Measurements from ENCODE around the gene TRAK1.
A peak's percentile ranks its signal among the peaks of the same experiment; 100 is the strongest.

Gene TRAK1

DNA sequence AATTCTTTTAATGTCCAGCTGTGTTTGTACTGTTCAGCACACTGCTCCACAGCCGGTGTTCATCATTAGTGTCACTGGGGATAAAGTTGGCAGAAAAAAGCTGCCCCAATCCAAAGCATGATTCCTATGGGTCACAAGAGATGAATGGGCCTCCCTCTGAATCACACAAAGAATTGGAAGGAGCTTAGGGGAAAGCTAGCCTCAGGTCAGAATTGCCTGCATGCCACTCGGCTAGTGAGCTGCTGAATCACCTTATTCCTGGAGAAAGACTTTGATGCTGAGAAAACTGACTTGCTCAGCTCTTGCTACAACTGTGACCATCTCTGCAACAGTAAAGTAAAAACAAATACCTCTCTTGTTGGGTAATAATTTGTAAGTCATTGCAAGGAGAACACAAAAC is 171.4 kb downstream of the TRAK1 start:
- DNase-seq, result no peak

DNA sequence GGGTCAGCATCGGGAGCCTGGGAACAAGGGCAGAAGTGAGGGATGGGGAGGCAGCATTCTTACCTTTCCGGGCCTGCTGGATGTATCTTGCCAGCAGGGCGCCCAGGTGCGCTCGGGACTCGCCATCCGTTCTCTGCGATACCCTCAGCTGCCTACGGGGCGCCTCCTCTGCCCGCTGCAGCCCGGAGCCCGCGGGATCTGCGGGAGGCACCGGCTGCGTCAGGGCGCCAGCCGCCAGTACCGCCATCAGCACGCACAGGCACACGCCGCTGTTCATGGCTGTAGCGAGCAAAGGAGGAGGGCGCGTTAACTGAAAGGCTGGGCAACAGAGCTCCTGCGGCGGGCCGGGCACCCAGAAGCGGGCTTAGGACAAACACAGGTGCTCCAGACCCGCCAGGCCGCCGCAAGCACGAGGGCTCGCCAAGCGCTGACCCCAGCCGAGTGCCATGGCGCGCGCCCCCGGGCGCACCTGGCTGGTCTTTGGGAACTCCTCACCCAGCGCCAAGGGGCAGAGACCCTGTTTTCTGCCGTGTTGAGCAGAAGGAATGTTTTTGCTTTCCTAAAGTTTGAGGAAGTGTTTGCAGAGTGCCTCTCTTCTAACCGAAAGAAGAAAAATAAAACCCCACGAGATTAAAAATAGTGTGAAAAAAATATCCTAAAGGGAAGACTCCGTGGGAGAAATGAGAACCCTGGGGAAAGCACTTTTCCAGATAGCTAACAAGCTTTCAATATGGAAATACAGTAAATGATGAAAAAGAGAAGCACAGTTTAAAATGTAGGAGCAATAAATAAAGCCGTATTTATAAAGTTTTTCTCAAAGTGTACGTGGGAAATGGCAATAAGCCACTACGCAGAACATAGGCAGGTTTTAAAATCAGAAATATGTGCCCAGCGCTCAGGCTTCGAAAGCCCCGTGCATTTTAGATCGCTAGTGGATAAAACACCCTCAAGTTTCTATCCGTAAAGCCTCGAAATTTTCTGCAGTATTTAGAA is 172.5 kb downstream of the TRAK1 start:
- peak in 1 of 2 donors; percentile 33 for DNase-seq

DNA sequence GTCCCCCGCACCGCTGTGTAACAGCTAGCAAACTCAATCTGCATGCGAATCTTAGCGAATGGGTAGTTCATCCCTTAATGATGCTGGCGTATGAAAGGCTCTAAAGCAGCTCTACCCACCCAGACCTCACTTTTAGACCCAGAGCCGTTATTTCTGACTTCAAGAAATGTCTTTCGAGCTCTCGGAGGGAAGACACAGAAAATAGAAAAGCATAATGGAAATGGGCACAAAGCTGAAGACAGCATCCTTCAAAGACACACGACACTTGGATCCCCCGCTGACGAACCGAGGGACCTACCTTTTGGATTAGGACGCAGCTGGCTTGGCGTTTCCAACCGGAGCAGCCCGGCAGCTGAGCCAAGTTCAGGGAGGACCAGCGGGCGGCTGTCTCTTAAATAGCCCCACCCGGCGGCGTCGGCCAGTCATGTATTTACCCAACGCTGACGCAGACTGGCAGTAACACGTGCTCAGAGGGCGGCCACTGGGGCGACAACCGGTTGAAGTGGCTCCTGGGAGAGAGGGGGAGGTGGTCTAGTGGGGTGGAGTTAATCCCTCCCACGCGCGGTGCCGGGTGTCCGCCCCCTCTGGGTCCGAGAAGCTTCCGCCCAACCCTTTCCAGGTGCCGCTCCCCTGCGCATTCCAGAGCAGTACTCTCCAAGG is 173.4 kb downstream of the TRAK1 start:
- DNase-seq, result peak in 1 of 2 donors; percentile 36

DNA sequence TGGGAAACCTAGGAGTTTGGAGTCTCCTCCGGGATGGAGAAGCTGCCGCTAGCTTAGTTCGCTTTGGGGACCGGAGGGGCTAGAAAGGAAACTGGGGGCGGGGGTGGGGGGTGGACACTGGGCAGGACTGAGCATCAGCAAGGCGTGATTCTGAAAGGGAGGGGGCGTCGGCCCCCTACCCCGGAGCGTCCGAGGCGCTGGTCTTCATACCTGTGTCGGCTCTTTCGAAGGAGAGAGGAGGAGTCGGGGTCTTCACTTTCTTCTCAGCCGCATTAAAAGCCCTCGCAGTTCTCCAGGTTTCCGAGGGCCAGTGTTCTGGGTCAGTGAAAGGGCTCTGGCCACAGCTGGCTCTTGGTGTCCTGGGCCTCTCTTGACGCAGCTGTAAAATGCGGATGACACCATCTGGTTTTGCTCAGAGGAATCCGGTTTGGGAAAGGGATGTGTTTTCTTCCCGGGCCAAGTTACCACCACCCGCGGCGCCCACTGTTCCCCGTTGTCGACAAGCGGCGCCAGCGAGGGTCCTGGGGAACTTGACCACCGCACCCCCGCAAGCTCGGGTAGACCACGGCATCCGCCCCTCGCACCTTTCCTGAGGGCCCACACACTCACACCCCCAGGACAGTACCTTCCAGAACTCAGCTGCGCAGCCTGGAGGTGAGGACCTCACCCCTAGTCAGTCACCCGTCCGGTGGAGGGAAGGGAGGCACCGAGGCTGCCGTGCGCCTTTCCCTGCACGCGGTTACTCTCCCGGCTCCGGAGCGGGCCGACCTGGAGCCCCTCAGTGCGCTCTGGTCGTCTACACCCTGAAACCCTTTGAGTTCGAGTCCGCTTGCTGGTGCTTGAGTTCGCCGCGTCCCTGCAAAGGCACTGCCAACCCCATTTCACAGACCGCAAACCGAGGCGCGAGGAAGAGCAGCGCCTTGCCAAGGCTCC is 174.2 kb downstream of the TRAK1 start:
- DNase-seq, result no peak

DNA sequence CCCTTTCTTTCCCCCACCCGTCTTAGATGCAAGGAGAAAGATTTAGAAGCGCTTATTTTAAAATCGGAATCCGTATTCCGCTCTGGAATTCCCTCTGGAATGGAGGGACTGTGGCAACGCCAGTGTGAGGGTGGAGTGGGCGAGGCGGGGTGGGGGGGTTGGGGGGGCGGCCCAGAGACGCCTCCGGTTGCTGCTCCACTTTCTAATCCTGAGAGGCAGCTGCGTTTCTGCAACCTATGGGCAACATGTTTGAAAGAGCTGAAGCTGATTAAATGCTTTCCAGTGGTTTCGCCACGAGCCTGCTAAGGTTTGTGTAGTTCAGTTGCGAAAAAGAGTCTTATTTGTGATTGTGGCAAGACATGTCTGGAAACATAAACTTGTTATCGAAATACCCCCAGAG is 174.9 kb downstream of the TRAK1 start, which contains the start of gene CCK:
TSS of gene CCK (minus strand) at position 101 of the 400 bp plus-strand sequence. CDS start 2,555 bp downstream, outside the sequence.
- no peak for DNase-seq

DNA sequence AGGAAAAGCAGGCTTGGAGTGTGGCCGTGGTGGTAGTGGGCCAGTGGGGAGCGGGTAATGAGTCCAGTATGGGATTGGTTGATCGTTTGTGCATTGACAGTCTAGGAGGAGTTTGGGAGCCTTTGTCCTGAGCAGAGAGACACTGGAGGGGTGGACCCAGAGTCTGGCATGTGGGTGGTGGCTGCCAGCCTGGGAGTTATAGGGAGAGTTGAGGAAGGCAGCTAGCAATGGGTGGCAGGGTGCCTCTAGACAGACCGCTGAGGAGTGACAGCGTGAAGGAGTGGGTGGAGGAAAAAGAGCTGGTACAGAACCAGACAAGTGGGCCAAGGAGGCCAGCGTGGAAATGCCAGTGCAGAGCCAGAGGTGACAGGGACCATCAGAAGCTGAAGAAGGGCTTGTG is 176.7 kb downstream of the TRAK1 start:
- no peak for DNase-seq

DNA sequence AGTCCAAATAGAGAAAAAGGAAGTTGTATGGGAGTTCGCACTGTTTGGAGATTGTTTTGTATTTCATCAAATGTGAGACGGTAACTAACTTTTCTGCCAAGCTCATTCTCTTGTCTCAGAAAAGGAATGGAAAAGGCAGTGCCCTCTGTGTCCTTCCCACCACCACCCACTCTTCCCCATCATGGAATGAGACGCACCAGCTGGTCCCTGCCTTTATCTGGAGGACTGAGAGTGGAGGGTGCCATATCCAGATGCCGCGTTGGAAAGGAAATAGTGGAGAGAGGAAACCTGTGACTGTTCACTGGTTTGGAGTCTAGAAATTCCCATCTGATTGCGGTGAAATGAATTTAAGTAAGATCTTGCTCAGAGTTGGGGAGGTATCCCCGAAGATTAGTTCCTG is 178.5 kb downstream of the TRAK1 start:
- no peak for DNase-seq

DNA sequence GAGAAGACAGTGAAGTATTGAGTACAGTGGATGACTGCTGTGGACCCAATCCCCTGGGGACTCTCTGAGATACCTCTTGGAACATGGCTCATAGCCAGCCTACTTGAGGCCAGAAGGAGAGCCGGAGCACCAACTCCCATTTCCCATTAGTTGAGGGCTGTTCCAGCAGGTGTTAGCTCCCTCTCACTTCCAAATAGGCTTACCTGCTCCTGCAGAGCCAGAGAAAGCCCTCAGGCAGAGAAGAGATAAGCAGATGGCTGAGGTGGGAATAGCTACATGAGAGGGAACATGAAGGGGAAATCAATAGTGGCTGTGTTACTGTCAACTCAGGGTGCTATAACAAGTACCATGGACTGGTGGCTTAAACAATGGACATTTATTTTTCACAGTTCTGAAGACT is 179.4 kb downstream of the TRAK1 start:
- no peak for DNase-seq

DNA sequence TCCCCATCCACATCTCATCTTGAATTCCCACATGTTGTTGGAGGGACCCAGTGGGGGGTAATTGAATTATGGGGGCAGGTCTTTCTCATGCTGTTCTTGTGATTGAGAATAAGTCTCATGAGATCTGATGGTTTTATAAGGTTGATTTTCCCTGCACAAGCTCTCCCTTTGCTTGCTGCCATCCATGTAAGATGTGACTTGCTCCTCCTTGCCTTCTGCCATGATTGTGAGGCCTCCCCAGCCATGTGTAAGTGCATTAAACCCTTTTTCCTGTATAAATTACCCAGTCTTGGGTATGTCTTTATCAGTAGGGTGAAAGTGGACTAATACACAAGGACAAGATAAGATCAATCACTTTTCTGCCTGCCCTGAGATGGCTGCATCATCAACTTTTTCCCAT is 180.6 kb downstream of the TRAK1 start:
- no peak for DNase-seq

DNA sequence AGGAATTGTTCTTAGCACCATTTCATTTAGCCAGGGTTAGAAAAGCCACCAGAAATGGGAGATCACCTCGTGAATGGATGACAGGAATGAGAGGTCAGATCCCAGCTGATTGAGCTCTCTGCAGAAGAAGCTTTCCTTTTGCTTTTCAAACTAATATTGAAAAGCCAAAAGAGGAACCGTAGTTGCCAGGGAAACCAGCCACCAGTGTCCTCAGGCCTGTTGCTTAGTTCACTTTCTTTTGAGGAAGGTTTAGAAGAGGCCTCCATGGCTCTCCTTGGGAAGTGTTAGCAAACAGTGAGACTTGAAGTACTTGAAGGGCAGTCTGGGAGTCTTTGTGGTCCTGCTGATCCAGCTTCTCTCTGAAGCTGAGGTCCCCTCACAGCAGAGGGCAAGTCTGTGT is 182.2 kb downstream of the TRAK1 start:
- no peak for DNase-seq

DNA sequence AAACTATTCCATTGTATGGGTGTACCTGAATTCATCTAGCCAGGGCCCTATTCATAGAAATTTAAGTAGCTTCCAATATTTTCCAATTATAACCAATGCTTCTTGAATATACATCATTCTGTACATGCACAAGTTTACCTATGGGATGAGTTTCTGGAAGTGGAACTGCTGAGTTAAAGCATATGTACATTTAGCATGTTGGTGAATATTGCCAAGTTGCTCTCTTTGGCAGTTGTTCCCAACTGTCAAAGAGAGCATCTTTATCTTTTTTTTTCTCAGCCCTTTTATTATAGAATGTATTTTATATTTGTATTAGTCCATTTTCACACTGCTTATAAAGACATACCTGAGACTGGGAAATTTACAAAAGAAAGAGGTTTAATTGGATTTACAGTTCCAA is 183.1 kb downstream of the TRAK1 start:
- DNase-seq, result no peak

DNA sequence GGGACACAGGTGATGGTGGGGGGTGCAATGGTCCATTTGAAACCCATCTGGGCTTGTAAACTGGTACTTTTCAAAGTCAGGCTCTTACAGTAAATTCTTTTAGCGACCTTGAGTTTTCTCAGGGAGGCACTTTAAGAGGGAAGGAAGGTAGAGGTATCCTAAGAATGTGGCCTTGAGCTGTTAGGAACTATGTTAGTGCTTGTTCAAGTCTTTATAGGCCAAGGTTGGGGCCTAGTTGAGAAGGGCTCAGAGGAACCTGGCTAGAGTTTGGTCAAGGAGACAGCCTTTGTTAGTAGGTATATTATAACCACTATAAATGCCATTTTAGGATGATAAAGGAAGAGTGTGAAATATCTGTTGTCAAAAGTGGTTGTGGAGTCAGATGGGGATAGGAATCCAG is 184.1 kb downstream of the TRAK1 start:
- DNase-seq, result no peak

Measured in stimulated activated CD4-positive, alpha-beta T cell treated with anti-CD3 and anti-CD28 coated beads, Interleukin-2, amount 100 ng/mL, for 24 hours (primary cell).